HepG2 (cell line): ENCODE measurements around the gene C1QTNF1. TPM values are rescaled to one million over a fixed set of nuclear protein-coding genes. Genes with fewer than 3 reads are reported as not detected.
A peak's percentile ranks its signal among the peaks of the same experiment; 100 is the strongest.

Experiments used
- ARNT ChIP-seq: fragments of 450-650 bp; IDR thresholded peaks from 2 replicates; pipeline ENCODE4 v1.6.1; 2017
- ELF4 ChIP-seq: sonication (generic); formaldehyde crosslinking; IDR thresholded peaks from 2 replicates; pipeline ENCODE4 v1.5.0; 2020; ENCODE audit warnings: missing genetic modification reagents, mild to moderate bottlenecking, moderate library complexity, borderline replicate concordance
- GFI1 ChIP-seq: sonication (generic); formaldehyde crosslinking; IDR thresholded peaks from 2 replicates; pipeline ENCODE4 v1.5.0; 2020; ENCODE audit warnings: missing genetic modification reagents, mild to moderate bottlenecking, borderline replicate concordance
- KLF9 ChIP-seq: IDR thresholded peaks from 2 replicates; pipeline ENCODE4 v1.6.1; 2016; ENCODE audit warnings: low read depth
- MTF2 ChIP-seq: sonication (generic); formaldehyde crosslinking; IDR thresholded peaks from 2 replicates; pipeline ENCODE4 v1.5.0; 2020; ENCODE audit warnings: missing genetic modification reagents, borderline replicate concordance
- MYC ChIP-seq: sonication (generic); formaldehyde crosslinking; IDR thresholded peaks from 2 replicates; pipeline ENCODE4 v1.9.0; 2021; ENCODE audit warnings: missing genetic modification reagents, borderline replicate concordance
- NFKB2 ChIP-seq: sonication (generic); formaldehyde crosslinking; IDR thresholded peaks from 2 replicates; pipeline ENCODE4 v1.4.0; 2020; ENCODE audit warnings: missing genetic modification reagents, borderline replicate concordance
- RELA ChIP-seq: sonication (generic); formaldehyde crosslinking; IDR thresholded peaks from 2 replicates; pipeline ENCODE4 v1.4.0; 2020; ENCODE audit warnings: missing genetic modification reagents
- SAFB2 ChIP-seq: sonication (generic); formaldehyde crosslinking; IDR thresholded peaks from 2 replicates; pipeline ENCODE4 v1.5.1; 2020; ENCODE audit warnings: missing genetic modification reagents, low read depth, mild to moderate bottlenecking, borderline replicate concordance
- SMARCC2 ChIP-seq: fragments of 450-650 bp; IDR thresholded peaks from 2 replicates; pipeline ENCODE4 v1.6.1; 2017; ENCODE audit warnings: antibody characterized with exemption, mild to moderate bottlenecking
- ZNF33B ChIP-seq: sonication (generic); formaldehyde crosslinking; IDR thresholded peaks from 2 replicates; pipeline ENCODE4 v1.5.1; 2020; ENCODE audit warnings: mild to moderate bottlenecking, missing genetic modification reagents
- ZNF552 ChIP-seq: sonication (generic); formaldehyde crosslinking; IDR thresholded peaks from 2 replicates; pipeline ENCODE4 v1.9.0; 2022; ENCODE audit warnings: missing genetic modification reagents, mild to moderate bottlenecking, borderline replicate concordance
- ZNF619 ChIP-seq: sonication (generic); formaldehyde crosslinking; IDR thresholded peaks from 2 replicates; pipeline ENCODE4 v1.4.0; 2020; ENCODE audit warnings: mild to moderate bottlenecking, missing genetic modification reagents
- polyA plus RNA-seq, 8 experiments: library from polyadenylated mRNA; depleted of rRNA in 3 of 8; stranded (reverse) in 7 of 8; unstranded in 1 of 8; fragments of >200 nt; fragmentation: Illumina TruSeq in 4 of 8; extraction: Trizol in 4 of 8; gene quantifications; 2 replicates each; pipeline versions ENCODE4 v1.2.1 to v1.2.3, GENCODE V29; 2011 to 2016; ENCODE audit warnings: low read depth in 4 of 8, missing spikeins in 1 of 8, mixed read lengths in 1 of 8; ENCODE audit not compliant: insufficient read depth in 1 of 8
- total RNA-seq, 5 experiments: library from RNA; depleted of rRNA; stranded (reverse); fragments of >200 nt; fragmentation: Illumina TruSeq; extraction: Trizol; gene quantifications; 2 replicates each; pipeline ENCODE4 v1.2.3, GENCODE V29; 2016; ENCODE audit warnings: low read depth in 1 of 5
- TF ChIP-seq, protein P1 (sequence below): sonication (generic); formaldehyde crosslinking; IDR thresholded peaks from 2 replicates; pipeline ENCODE4 v1.5.1; 2020; ENCODE audit warnings: mild to moderate bottlenecking, moderate library complexity, missing genetic modification reagents
- TF ChIP-seq, protein P2 (sequence below): IDR thresholded peaks from 2 replicates; pipeline ENCODE4 v1.6.1; 2016; ENCODE audit warnings: mild to moderate bottlenecking, missing biosample characterization, missing genetic modification reagents
- TF ChIP-seq, protein P3 (sequence below): sonication (generic); formaldehyde crosslinking; IDR thresholded peaks from 2 replicates; pipeline ENCODE4 v1.9.0; 2022; ENCODE audit warnings: missing genetic modification reagents, mild to moderate bottlenecking, borderline replicate concordance
- TF ChIP-seq, protein P4 (sequence below): IDR thresholded peaks from 2 replicates; pipeline ENCODE4 v1.6.1; 2018; ENCODE audit warnings: missing genetic modification reagents
- TF ChIP-seq, protein P5 (sequence below): sonication (generic); formaldehyde crosslinking; IDR thresholded peaks from 2 replicates; pipeline ENCODE4 v1.8.1; 2023; ENCODE audit warnings: missing genetic modification reagents, inconsistent platforms, borderline replicate concordance
- TF ChIP-seq, protein P6 (sequence below), 2 experiments: sonication (generic) in 1 of 2; formaldehyde crosslinking in 1 of 2; IDR thresholded peaks; 2 replicates each; pipeline versions ENCODE4 v1.4.0 to v1.6.1; 2018 to 2020; ENCODE audit warnings: missing genetic modification reagents in 2 of 2, borderline replicate concordance in 1 of 2, low read depth in 1 of 2, mild to moderate bottlenecking in 1 of 2, missing biosample characterization in 1 of 2

Gene C1QTNF1
- total and polyA plus RNA-seq, 2 of the 13 experiments (the other 11 are each of a cell fraction or from before 2014, with no cell fraction given) = 0.18 to 0.86 TPM

DNA sequence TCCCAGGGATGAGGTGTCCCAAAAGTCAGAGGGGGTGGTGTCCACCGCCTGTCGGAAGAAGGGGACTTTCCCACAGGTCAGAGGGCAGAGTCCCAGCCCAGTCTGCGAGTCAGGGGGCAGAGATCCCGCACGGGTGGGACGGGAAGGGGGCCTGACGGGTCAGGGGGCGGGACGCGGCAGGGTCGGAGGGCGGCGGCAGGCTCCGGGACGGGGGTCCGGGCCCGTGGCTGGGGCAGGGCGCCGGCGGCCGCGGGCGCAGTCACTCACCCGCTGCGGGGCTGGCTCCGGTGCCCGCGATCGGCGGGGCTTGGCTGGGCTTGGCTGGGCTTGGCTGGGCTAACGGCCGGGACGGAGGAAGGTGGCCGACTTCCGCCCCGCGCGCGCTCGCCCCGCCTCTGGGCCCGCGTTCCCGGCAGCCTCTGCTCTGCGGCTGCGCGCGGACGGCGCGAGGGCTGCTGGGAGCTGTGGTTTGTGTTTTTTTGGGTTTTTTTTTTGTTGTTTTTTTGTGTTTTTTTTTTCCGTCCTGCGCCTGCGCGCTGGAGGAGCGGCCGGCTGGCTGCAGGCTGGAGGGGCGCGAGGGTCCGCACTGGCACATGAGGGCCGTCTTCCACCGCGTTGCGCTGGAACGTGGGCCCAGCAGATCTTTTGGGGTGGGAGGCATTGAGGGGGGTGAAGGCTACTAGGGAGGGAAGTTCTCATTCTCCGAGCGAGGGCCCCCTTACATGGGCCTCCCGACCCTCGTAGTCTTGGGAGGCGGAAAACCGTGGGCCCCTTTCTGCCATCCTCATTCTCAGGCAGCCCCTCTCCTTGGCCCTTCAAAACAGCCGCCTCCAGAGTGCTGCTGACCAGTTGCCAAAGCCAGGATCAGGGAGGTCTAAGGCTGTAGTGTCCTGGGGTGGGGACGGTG lies 14.3 kb upstream of the C1QTNF1 start, which contains the start of gene CANT1 (continued):
- TF ChIP-seq, protein P1, sequence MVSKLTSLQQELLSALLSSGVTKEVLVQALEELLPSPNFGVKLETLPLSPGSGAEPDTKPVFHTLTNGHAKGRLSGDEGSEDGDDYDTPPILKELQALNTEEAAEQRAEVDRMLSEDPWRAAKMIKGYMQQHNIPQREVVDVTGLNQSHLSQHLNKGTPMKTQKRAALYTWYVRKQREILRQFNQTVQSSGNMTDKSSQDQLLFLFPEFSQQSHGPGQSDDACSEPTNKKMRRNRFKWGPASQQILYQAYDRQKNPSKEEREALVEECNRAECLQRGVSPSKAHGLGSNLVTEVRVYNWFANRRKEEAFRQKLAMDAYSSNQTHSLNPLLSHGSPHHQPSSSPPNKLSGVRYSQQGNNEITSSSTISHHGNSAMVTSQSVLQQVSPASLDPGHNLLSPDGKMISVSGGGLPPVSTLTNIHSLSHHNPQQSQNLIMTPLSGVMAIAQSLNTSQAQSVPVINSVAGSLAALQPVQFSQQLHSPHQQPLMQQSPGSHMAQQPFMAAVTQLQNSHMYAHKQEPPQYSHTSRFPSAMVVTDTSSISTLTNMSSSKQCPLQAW (CRISPR knock-in tag) = peak; percentile 77
- peak; percentile 67 for TF ChIP-seq ZNF33B
- peak; percentile 55; the same call in 1 of the 2 replicates for TF ChIP-seq ELF4
- TF ChIP-seq, protein P2, sequence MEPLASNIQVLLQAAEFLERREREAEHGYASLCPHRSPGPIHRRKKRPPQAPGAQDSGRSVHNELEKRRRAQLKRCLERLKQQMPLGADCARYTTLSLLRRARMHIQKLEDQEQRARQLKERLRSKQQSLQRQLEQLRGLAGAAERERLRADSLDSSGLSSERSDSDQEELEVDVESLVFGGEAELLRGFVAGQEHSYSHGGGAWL = peak; percentile 84
- peak; percentile 35; the same call in 1 of the 2 replicates for TF ChIP-seq SAFB2 (CRISPR knock-in tag)
- no peak for TF ChIP-seq ARNT
- TF ChIP-seq, protein P3, sequence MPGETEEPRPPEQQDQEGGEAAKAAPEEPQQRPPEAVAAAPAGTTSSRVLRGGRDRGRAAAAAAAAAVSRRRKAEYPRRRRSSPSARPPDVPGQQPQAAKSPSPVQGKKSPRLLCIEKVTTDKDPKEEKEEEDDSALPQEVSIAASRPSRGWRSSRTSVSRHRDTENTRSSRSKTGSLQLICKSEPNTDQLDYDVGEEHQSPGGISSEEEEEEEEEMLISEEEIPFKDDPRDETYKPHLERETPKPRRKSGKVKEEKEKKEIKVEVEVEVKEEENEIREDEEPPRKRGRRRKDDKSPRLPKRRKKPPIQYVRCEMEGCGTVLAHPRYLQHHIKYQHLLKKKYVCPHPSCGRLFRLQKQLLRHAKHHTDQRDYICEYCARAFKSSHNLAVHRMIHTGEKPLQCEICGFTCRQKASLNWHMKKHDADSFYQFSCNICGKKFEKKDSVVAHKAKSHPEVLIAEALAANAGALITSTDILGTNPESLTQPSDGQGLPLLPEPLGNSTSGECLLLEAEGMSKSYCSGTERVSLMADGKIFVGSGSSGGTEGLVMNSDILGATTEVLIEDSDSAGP (CRISPR knock-in tag) = peak; percentile 80
- no peak for TF ChIP-seq KLF9 (CRISPR knock-in tag)
- TF ChIP-seq RELA = no peak
- TF ChIP-seq, protein P4, sequence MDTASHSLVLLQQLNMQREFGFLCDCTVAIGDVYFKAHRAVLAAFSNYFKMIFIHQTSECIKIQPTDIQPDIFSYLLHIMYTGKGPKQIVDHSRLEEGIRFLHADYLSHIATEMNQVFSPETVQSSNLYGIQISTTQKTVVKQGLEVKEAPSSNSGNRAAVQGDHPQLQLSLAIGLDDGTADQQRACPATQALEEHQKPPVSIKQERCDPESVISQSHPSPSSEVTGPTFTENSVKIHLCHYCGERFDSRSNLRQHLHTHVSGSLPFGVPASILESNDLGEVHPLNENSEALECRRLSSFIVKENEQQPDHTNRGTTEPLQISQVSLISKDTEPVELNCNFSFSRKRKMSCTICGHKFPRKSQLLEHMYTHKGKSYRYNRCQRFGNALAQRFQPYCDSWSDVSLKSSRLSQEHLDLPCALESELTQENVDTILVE (CRISPR knock-in tag) = no peak
- peak; percentile 62 for TF ChIP-seq MYC (CRISPR knock-in tag)
- no peak for TF ChIP-seq ZNF619 (CRISPR knock-in tag)
- TF ChIP-seq, protein P5, sequence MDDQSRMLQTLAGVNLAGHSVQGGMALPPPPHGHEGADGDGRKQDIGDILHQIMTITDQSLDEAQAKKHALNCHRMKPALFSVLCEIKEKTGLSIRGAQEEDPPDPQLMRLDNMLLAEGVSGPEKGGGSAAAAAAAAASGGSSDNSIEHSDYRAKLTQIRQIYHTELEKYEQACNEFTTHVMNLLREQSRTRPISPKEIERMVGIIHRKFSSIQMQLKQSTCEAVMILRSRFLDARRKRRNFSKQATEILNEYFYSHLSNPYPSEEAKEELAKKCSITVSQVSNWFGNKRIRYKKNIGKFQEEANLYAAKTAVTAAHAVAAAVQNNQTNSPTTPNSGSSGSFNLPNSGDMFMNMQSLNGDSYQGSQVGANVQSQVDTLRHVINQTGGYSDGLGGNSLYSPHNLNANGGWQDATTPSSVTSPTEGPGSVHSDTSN (CRISPR knock-in tag) = no peak
- no peak for TF ChIP-seq SMARCC2
- no peak for TF ChIP-seq MTF2
- TF ChIP-seq GFI1 (CRISPR knock-in tag) = no peak
- TF ChIP-seq, protein P6, sequence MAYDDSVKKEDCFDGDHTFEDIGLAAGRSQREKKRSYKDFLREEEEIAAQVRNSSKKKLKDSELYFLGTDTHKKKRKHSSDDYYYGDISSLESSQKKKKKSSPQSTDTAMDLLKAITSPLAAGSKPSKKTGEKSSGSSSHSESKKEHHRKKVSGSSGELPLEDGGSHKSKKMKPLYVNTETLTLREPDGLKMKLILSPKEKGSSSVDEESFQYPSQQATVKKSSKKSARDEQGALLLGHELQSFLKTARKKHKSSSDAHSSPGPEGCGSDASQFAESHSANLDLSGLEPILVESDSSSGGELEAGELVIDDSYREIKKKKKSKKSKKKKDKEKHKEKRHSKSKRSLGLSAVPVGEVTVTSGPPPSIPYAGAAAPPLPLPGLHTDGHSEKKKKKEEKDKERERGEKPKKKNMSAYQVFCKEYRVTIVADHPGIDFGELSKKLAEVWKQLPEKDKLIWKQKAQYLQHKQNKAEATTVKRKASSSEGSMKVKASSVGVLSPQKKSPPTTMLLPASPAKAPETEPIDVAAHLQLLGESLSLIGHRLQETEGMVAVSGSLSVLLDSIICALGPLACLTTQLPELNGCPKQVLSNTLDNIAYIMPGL (CRISPR knock-in tag; IDR thresholded peaks at IDR 0.05; ENCODE audit: borderline replicate concordance in 1 of 2, low read depth in 1 of 2) = peak; percentile 68 to 82; a peak in 3 of 4 replicates
- peak; percentile 68; the same call in 1 of the 2 replicates for TF ChIP-seq NFKB2 (CRISPR knock-in tag)
- TF ChIP-seq ZNF552 (CRISPR knock-in tag) = peak; percentile 70; the same call in 1 of the 2 replicates
